H9 (cell line): Measurements from ENCODE around the gene TM9SF1. TPM values are rescaled to one million over a fixed set of nuclear protein-coding genes. Genes with fewer than 3 reads are reported as not detected.

Experiments
- DNase-seq: peaks from one replicate; pipeline ENCODE4 v3.0.0-alpha.2; 2017
- H2AFZ ChIP-seq: one replicate; pipeline ENCODE4 v1.6.1; 2013; ENCODE audit warnings: mild to moderate bottlenecking, low read length, control low read depth, moderate library complexity
- H2AK5ac ChIP-seq: 2 replicates; pipeline ENCODE4 v1.6.1; 2013; ENCODE audit warnings: low read length, control low read depth, mixed read lengths; ENCODE audit not compliant: insufficient read length
- H2BK120ac ChIP-seq: one replicate; pipeline ENCODE4 v1.6.1; 2013; ENCODE audit warnings: low read depth, mild to moderate bottlenecking, low read length, control low read depth, inconsistent platforms; ENCODE audit not compliant: poor library complexity, severe bottlenecking
- H2BK12ac ChIP-seq: 2 replicates; pipeline ENCODE4 v1.6.1; 2013; ENCODE audit warnings: low read length, control low read depth, mixed read lengths, low read depth; ENCODE audit not compliant: insufficient read length
- H2BK15ac ChIP-seq: 2 replicates; pipeline ENCODE4 v1.6.1; 2013; ENCODE audit warnings: low read depth, low read length, control low read depth
- H2BK20ac ChIP-seq: one replicate; pipeline ENCODE4 v1.6.1; 2013; ENCODE audit warnings: low read depth, mild to moderate bottlenecking, low read length, control low read depth, inconsistent platforms; ENCODE audit not compliant: poor library complexity, severe bottlenecking
- H2BK5ac ChIP-seq: 2 replicates; pipeline ENCODE4 v1.6.1; 2013; ENCODE audit warnings: low read length, control low read depth, mixed read lengths; ENCODE audit not compliant: insufficient read length
- H3K14ac ChIP-seq: 2 replicates; pipeline ENCODE4 v1.6.1; 2013; ENCODE audit warnings: low read length, control low read depth; ENCODE audit not compliant: insufficient read depth
- H3K18ac ChIP-seq: 2 replicates; pipeline ENCODE4 v1.6.1; 2013; ENCODE audit warnings: low read depth, mild to moderate bottlenecking, mixed read lengths, low read length, control low read depth; ENCODE audit not compliant: insufficient read length
- H3K23ac ChIP-seq: 2 replicates; pipeline ENCODE4 v1.6.1; 2013; ENCODE audit warnings: low read length, control low read depth, mixed read lengths, low read depth; ENCODE audit not compliant: insufficient read length
- H3K23me2 ChIP-seq: 2 replicates; pipeline ENCODE4 v1.6.1; 2013; ENCODE audit warnings: low read depth, mild to moderate bottlenecking, mixed read lengths, low read length, control low read depth; ENCODE audit not compliant: insufficient read length, poor library complexity, severe bottlenecking
- H3K27ac ChIP-seq: 2 replicates; pipeline ENCODE4 v1.5.1; 2013; ENCODE audit warnings: low read length, control low read depth, mixed read lengths, low read depth; ENCODE audit not compliant: insufficient read length
- H3K27me3 ChIP-seq: 2 replicates; pipeline ENCODE4 v1.6.1; 2013; ENCODE audit warnings: low read length, control low read depth, inconsistent platforms; ENCODE audit not compliant: insufficient read depth
- H3K4ac ChIP-seq: 2 replicates; pipeline ENCODE4 v1.6.1; 2013; ENCODE audit warnings: low read depth, mild to moderate bottlenecking, control low read depth, inconsistent platforms, low read length, moderate library complexity
- H3K4me1 ChIP-seq: 2 replicates; pipeline ENCODE4 v1.6.1; 2013; ENCODE audit warnings: low read length, control low read depth, inconsistent platforms; ENCODE audit not compliant: insufficient read depth
- H3K4me2 ChIP-seq: 2 replicates; pipeline ENCODE4 v1.6.1; 2013; ENCODE audit warnings: low read length, control low read depth, mixed read lengths; ENCODE audit not compliant: insufficient read length, insufficient read depth
- H3K56ac ChIP-seq: 2 replicates; pipeline ENCODE4 v1.6.1; 2013; ENCODE audit warnings: low read depth, mild to moderate bottlenecking, mixed read lengths, low read length, control low read depth; ENCODE audit not compliant: insufficient read length
- H3K79me1 ChIP-seq: 2 replicates; pipeline ENCODE4 v1.6.1; 2013; ENCODE audit warnings: low read depth, mild to moderate bottlenecking, moderate library complexity, low read length, control low read depth, inconsistent platforms; ENCODE audit not compliant: insufficient read depth, poor library complexity, severe bottlenecking
- H3K79me2 ChIP-seq: 2 replicates; pipeline ENCODE4 v1.6.1; 2013; ENCODE audit warnings: low read length, control low read depth, inconsistent platforms; ENCODE audit not compliant: insufficient read depth
- H3K9ac ChIP-seq: 2 replicates; pipeline ENCODE4 v1.6.1; 2013; ENCODE audit warnings: low read length, control low read depth, mixed read lengths; ENCODE audit not compliant: insufficient read length; ENCODE audit errors: extremely low read depth
- H3K9me3 ChIP-seq: one replicate; pipeline ENCODE4 v1.6.1; 2013; ENCODE audit warnings: low read depth, low read length, inconsistent platforms; ENCODE audit not compliant: control insufficient read depth
- H3T11ph ChIP-seq: one replicate; pipeline ENCODE4 v1.6.1; 2013; ENCODE audit warnings: mild to moderate bottlenecking, low read length, control low read depth, inconsistent platforms
- H4K20me1 ChIP-seq: one replicate; pipeline ENCODE4 v1.6.1; 2013; ENCODE audit not compliant: control insufficient read depth, insufficient read length, insufficient read depth
- H4K5ac ChIP-seq: 2 replicates; pipeline ENCODE4 v1.6.1; 2013; ENCODE audit warnings: low read depth, mild to moderate bottlenecking, mixed read lengths, low read length, control low read depth; ENCODE audit not compliant: insufficient read length
- H4K8ac ChIP-seq: replicated peaks from 2 replicates; pipeline ENCODE4 v1.6.1; 2013; ENCODE audit warnings: low read length, control low read depth, mixed read lengths, low read depth; ENCODE audit not compliant: insufficient read length
- H4K91ac ChIP-seq: 2 replicates; pipeline ENCODE4 v1.6.1; 2013; ENCODE audit warnings: low read depth, mild to moderate bottlenecking, moderate library complexity, mixed read lengths, low read length, control low read depth; ENCODE audit not compliant: insufficient read length
- H3K27ac Mint-ChIP-seq, 3 experiments: 2 replicates in 2 of 3; 3 replicates in 1 of 3; pipeline ENCODE4 v1.8.0; 2020 to 2021; ENCODE audit warnings: mixed read lengths in 3 of 3, mild to moderate bottlenecking in 1 of 3, moderate library complexity in 1 of 3
- H3K27me3 Mint-ChIP-seq: 2 replicates; pipeline ENCODE4 v1.8.0; 2021; ENCODE audit warnings: low read depth, mild to moderate bottlenecking, moderate library complexity, mixed read lengths
- H3K36me3 Mint-ChIP-seq, 3 experiments: 2 replicates in 2 of 3; 3 replicates in 1 of 3; pipeline ENCODE4 v1.8.0; 2020 to 2021; ENCODE audit warnings: low read depth in 3 of 3, mixed read lengths in 3 of 3; ENCODE audit not compliant: insufficient read depth in 1 of 3
- H3K4me1 Mint-ChIP-seq, 2 experiments: 2 replicates each; pipeline ENCODE4 v1.8.0; 2020; ENCODE audit warnings: mixed read lengths in 2 of 2
- H3K4me3 Mint-ChIP-seq, 2 experiments: 2 replicates in 1 of 2; 3 replicates in 1 of 2; pipeline ENCODE4 v1.8.0; 2020 to 2021; ENCODE audit warnings: mild to moderate bottlenecking in 2 of 2, mixed read lengths in 2 of 2, moderate library complexity in 1 of 2
- H3K9me3 Mint-ChIP-seq, 2 experiments: 2 replicates in 1 of 2; 3 replicates in 1 of 2; pipeline ENCODE4 v1.8.0; 2020; ENCODE audit warnings: mild to moderate bottlenecking in 2 of 2, mixed read lengths in 2 of 2, moderate library complexity in 1 of 2
- WGBS: extraction: QIAGEN DNeasy Blood & Tissue Kit; methylation state at CpG from one replicate; pipeline ENCODE4 v1.1.7; 2013; ENCODE audit warnings: missing lambda C conversion rate, low lambda C conversion rate, mixed read lengths; ENCODE audit not compliant: insufficient read length; ENCODE audit errors: extremely low coverage; 5-methylcytosine and 5-hydroxymethylcytosine counted together
- total RNA-seq: library from RNA; stranded (reverse); gene quantifications from 2 replicates; pipeline ENCODE4 v1.2.1, GENCODE V29; 2021
- TF ChIP-seq, protein P1 (sequence below): fragments of 200-600 bp; sonication (generic); conservative IDR thresholded peaks from 3 replicates; pipeline ENCODE4 v1.8.0; 2021; ENCODE audit warnings: antibody characterized with exemption, mild to moderate bottlenecking

Gene TM9SF1
- total RNA-seq, 1 experiment from 2014 or later, result 31.6 TPM

DNA sequence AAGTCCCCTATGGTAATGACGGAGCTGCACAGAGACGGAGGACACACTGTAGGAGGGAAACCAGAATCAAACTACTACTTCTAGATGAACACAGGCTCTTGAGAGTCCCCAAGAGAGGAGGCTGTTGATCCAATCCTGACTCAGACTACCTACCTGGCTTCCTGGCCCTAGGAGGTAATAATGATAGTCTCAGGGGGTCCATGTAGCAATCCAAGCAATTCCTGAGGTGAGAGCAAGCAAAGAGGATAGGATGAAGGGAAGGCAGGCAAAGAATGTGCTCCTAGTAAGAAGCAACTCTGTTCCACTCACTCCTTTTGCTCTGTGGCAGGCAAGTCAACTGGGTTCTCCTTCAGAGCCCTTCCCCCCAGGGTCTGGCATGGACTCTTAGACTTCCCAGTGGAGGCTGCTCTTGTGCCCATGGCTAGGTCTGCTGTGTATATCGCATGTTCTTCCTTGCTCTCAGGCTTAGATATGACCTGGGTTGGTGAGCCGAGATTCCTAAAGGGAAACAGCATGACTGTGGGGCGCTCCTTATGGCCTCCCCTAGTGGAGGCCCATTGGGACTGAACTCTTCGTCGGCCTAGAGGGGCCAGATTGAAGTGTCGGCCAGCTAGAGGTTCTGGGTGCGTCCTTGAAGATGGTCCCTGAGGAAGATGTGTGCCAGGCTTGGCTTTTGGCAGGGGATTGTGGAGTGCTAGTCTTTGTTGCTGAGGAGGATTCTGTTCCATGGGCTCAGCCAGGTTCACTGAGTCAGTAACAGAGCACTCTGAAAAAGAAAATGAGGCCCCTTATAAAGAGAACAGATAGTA lies 45.1 kb upstream of the TM9SF1 start:
- Mint-ChIP-seq H3K4me3 (peak overlapping the region; percentile 71 to 92), H3K27ac (no peak overlapping the region), H3K27me3 (peaks cover 6% of the 10 kb centered on the region; the same call in 1 of the 2 replicates), H3K4me1 (peaks cover 11 to 12% of the 10 kb centered on the region in 2 experiments), H3K9me3 (no peaks in the 10 kb centered on the region), H3K36me3 (peaks cover 35 to 58% (median 54%) of the 10 kb centered on the region in 3 experiments; a peak in 6 of 7 replicates)
- Histone ChIP-seq H3K4me2 (no peak overlapping the region), H2BK120ac (no peak overlapping the region), H2BK12ac (no peak overlapping the region), H4K8ac (no peak overlapping the region), H3K23me2 (peaks cover 6% of the 10 kb centered on the region), H3K27ac (no peak overlapping the region), H3K9ac (no peak overlapping the region), H3K4ac (no peak overlapping the region), H2AK5ac (no peak overlapping the region), H2BK15ac (no peak overlapping the region), H4K5ac (no peak overlapping the region), H3T11ph (no peak overlapping the region), H3K79me1 (no peaks in the 10 kb centered on the region), H2BK5ac (no peak overlapping the region), H4K20me1 (peaks cover 2% of the 10 kb centered on the region), H3K4me1 (no peaks in the 10 kb centered on the region), H3K27me3 (no peaks in the 10 kb centered on the region), H3K23ac (no peak overlapping the region), H2BK20ac (no peak overlapping the region), H3K56ac (no peak overlapping the region), H2AFZ (no peak overlapping the region), H3K18ac (no peak overlapping the region), H4K91ac (no peak overlapping the region), H3K79me2 (no peaks in the 10 kb centered on the region), H3K9me3 (no peaks in the 10 kb centered on the region), H3K14ac (no peak overlapping the region)
- TF ChIP-seq, protein P1, sequence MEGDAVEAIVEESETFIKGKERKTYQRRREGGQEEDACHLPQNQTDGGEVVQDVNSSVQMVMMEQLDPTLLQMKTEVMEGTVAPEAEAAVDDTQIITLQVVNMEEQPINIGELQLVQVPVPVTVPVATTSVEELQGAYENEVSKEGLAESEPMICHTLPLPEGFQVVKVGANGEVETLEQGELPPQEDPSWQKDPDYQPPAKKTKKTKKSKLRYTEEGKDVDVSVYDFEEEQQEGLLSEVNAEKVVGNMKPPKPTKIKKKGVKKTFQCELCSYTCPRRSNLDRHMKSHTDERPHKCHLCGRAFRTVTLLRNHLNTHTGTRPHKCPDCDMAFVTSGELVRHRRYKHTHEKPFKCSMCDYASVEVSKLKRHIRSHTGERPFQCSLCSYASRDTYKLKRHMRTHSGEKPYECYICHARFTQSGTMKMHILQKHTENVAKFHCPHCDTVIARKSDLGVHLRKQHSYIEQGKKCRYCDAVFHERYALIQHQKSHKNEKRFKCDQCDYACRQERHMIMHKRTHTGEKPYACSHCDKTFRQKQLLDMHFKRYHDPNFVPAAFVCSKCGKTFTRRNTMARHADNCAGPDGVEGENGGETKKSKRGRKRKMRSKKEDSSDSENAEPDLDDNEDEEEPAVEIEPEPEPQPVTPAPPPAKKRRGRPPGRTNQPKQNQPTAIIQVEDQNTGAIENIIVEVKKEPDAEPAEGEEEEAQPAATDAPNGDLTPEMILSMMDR, result no peak
- WGBS, result no CpG with 5 or more reads among the region's 9 CpGs
- no peak for DNase-seq
